DOHH2 (cell line): Measurements from ENCODE around the gene NRAS.

Source experiments
- EZH2phosphoT487 ChIP-seq: fragments of 200-600 bp; sonication (generic); IDR thresholded peaks from 2 replicates; pipeline ENCODE4 v1.6.1; 2017; ENCODE audit warnings: borderline replicate concordance, mild to moderate bottlenecking, antibody characterized with exemption, low read length, moderate library complexity, mixed read lengths
- TF ChIP-seq, protein P1 (sequence below): fragments of 200-600 bp; sonication (generic); IDR thresholded peaks from one replicate; pipeline ENCODE4 v1.5.1; 2014; ENCODE audit warnings: antibody characterized with exemption, mild to moderate bottlenecking, low read depth, low read length; ENCODE audit not compliant: poor library complexity, severe bottlenecking

DNA sequence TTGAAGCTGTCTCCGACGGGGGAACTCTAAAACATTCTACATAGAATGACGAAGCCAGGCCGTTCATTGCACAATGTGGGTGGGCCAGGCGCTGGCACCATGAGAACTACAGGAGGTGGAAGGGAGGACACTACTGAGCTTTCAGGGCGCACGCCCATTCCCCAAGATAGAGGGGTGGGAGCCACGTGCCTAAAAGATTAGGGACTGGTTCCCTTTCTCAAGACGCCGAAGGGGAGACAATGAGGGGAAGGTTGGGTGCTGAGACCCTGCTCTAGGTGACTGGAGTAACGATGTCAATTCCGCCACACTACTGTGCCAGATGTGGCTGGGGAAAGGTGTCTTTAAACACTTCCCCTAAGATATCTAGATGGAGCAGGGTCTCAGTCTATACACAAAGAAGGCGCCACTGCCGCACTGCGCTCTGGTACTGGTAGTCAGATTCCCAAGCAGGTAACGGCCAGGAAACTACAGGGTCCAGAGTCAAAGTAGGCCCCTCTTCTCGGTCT, 40.4 kb upstream of the NRAS start:
- TF ChIP-seq, protein P1, sequence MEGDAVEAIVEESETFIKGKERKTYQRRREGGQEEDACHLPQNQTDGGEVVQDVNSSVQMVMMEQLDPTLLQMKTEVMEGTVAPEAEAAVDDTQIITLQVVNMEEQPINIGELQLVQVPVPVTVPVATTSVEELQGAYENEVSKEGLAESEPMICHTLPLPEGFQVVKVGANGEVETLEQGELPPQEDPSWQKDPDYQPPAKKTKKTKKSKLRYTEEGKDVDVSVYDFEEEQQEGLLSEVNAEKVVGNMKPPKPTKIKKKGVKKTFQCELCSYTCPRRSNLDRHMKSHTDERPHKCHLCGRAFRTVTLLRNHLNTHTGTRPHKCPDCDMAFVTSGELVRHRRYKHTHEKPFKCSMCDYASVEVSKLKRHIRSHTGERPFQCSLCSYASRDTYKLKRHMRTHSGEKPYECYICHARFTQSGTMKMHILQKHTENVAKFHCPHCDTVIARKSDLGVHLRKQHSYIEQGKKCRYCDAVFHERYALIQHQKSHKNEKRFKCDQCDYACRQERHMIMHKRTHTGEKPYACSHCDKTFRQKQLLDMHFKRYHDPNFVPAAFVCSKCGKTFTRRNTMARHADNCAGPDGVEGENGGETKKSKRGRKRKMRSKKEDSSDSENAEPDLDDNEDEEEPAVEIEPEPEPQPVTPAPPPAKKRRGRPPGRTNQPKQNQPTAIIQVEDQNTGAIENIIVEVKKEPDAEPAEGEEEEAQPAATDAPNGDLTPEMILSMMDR = no peak
- no peak for TF ChIP-seq EZH2phosphoT487
